Measurements from ENCODE around the gene RCL1. TPM values are rescaled to one million over a fixed set of nuclear protein-coding genes. Genes with fewer than 3 reads are reported as not detected.

RCL1 gene
- total RNA-seq, 2 experiments from 2014 or later: 24.5 to 28.6 TPM

DNA sequence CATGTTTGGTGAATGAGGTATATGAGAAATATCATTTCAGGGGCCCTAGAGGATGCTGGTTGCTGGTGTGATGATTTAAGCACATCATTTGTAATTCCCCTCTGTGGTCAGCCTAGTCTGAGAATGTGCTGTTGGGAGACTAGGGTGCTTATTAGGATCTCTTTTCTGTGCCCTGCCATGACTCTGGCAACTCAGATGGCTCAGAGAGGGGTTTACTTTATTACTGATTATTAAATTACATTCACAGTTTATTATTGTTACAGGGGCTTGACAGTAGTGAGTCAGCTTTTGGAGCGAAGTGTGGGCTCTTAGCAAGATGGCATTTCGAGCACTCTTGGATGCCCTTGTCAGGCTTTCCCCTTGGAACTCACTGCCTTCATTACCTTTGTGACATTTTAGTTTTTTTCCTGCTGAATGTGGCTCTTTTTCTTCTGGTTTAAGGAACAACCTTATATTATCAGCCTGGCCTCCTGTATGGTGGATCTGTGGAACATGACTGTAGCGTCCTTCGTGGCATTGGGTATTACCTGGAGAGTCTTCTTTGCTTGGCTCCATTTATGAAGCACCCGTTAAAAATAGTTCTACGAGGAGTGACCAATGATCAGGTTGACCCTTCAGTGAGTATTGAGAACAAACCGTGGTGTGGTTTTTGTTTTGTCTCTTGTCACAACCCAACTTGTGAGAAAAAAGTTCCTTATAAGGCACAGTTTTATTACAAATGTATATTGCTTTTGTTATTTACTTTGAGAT lies 33.8 kb downstream of the RCL1 start:
- no peak for DNase-seq
- ChIA-PET CTCF (interaction anchor here (1.0 to 1.7 kb wide), 3 partner anchors 46 to 161 kb away, joined by 3 to 4 read pairs (median 3); no protein-coding TSS in a partner anchor), POLR2A (no interaction called here)
- TF ChIP-seq, protein P1, sequence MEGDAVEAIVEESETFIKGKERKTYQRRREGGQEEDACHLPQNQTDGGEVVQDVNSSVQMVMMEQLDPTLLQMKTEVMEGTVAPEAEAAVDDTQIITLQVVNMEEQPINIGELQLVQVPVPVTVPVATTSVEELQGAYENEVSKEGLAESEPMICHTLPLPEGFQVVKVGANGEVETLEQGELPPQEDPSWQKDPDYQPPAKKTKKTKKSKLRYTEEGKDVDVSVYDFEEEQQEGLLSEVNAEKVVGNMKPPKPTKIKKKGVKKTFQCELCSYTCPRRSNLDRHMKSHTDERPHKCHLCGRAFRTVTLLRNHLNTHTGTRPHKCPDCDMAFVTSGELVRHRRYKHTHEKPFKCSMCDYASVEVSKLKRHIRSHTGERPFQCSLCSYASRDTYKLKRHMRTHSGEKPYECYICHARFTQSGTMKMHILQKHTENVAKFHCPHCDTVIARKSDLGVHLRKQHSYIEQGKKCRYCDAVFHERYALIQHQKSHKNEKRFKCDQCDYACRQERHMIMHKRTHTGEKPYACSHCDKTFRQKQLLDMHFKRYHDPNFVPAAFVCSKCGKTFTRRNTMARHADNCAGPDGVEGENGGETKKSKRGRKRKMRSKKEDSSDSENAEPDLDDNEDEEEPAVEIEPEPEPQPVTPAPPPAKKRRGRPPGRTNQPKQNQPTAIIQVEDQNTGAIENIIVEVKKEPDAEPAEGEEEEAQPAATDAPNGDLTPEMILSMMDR (IDR thresholded peaks at IDR 0.05): no peak
- intact Hi-C loops (cut with micrococcal nuclease): no loop called here
- ATAC-seq: peak; percentile 39
- H3K4me3 Mint-ChIP-seq: no peak overlapping the region
- no peaks in the 10 kb centered on the region for H3K27me3 Mint-ChIP-seq
- H3K9me3 Mint-ChIP-seq: no peaks in the 10 kb centered on the region
- H3K36me3 Mint-ChIP-seq (ENCODE audit: low read depth): peaks cover 23% of the 10 kb centered on the region
- H3K27ac Mint-ChIP-seq: no peak overlapping the region
- H3K4me1 Mint-ChIP-seq (ENCODE audit: low read depth): peaks cover 14% of the 10 kb centered on the region

DNA sequence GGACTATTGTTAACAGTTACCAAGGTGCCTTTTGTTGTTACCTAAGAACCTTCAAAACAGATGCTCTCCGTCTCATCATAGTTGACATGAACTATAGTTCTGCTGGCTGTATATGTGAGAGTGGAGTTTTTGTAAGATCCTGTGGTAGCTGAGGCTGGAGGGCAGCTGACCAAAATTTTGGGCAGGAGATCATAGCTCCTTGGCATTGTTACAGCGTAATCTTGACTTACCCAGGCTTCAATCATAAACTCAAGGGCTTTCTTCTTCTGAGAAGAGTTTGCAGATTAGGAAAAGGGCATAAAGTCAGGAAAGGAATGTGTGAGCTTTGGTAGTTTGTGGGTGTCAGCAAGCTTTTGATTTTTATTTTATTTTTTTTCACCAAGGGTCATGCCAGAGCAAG lies 34.5 kb downstream of the RCL1 start:
- no peak overlapping the region for H3K27ac Mint-ChIP-seq

DNA sequence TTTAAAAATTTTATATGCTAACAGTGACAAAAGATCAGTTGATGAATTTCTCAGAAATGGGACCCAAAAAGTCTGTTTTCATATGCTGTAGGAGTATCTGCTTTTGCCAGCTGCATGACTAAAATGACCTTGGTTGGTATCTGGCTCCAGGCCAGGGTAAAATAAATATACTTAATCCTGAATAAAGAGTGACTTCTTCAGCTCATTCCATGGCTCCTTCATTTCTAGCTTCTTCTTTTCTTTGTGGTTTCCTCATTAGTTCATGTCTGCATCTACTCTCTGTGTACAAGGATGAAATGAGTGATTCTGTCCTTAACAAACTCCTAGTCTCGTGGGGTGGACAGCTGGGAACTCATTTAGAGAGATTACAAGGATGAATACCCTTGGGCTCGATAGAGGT lies 36.0 kb downstream of the RCL1 start:
- Mint-ChIP-seq H3K36me3 (ENCODE audit: low read depth) (peaks cover 38% of the 10 kb centered on the region), H3K9me3 (no peaks in the 10 kb centered on the region), H3K4me1 (ENCODE audit: low read depth) (peaks cover 21% of the 10 kb centered on the region), H3K27ac (no peak overlapping the region), H3K27me3 (no peaks in the 10 kb centered on the region), H3K4me3 (no peak overlapping the region)
- TF ChIP-seq, protein P1 (IDR thresholded peaks at IDR 0.05): no peak
- no peak for ATAC-seq
- intact Hi-C loops (cut with micrococcal nuclease): no loop called here
- DNase-seq: no peak
- ChIA-PET POLR2A (no interaction called here), CTCF (interaction anchor here (0.7 to 1.6 kb wide), 3 partner anchors 17 to 160 kb away, joined by 3 to 5 read pairs (median 3); no protein-coding TSS in a partner anchor)

More for the DNA sequence above, 34.5 kb downstream of the RCL1 start:
- H3K27me3 Mint-ChIP-seq: no peaks in the 10 kb centered on the region
- H3K4me3 Mint-ChIP-seq: no peak overlapping the region
- DNase-seq (no peak), ATAC-seq (no peak)
- peaks cover 28% of the 10 kb centered on the region for H3K36me3 Mint-ChIP-seq (ENCODE audit: low read depth)
- peaks cover 13% of the 10 kb centered on the region for H3K4me1 Mint-ChIP-seq (ENCODE audit: low read depth)
- POLR2A ChIA-PET: no interaction called here
- CTCF ChIA-PET: interaction anchor here (1.0 to 1.7 kb wide), 3 partner anchors 12 to 68 kb away, joined by 3 to 4 read pairs (median 4); no protein-coding TSS in a partner anchor
- H3K9me3 Mint-ChIP-seq: no peaks in the 10 kb centered on the region
- intact Hi-C loops (cut with micrococcal nuclease): no loop called here
- TF ChIP-seq, protein P1 (IDR thresholded peaks at IDR 0.05): no peak

- ChIA-PET CTCF (interaction anchor here (0.6 to 1.3 kb wide), 5 partner anchors 10 to 141 kb away, joined by 3 to 5 read pairs (median 3); no protein-coding TSS in a partner anchor), POLR2A (interaction anchor here (0.6 to 0.7 kb wide), 2 partner anchors 11 to 13 kb away, joined by 3 to 4 read pairs; no protein-coding TSS in a partner anchor)
- H3K4me1 Mint-ChIP-seq (ENCODE audit: low read depth): peaks cover 29% of the 10 kb centered on the region
- ATAC-seq: no peak
- no peak overlapping the region for H3K4me3 Mint-ChIP-seq
- TF ChIP-seq, protein P1 (IDR thresholded peaks at IDR 0.05): no peak
- DNase-seq: no peak
- no peaks in the 10 kb centered on the region for H3K9me3 Mint-ChIP-seq
- intact Hi-C loops (cut with micrococcal nuclease): loop anchor here (5.0 kb wide), 2 partner anchors 38 to 157 kb away; partner anchors contain the start of genes JAK2 and RCL1
- no peaks in the 10 kb centered on the region for H3K27me3 Mint-ChIP-seq
- H3K27ac Mint-ChIP-seq: no peak overlapping the region
- peaks cover 41% of the 10 kb centered on the region for H3K36me3 Mint-ChIP-seq (ENCODE audit: low read depth)
Observed at GRCh38 chr9:4829969-4830368, 37.2 kb downstream of the RCL1 start.

- Mint-ChIP-seq H3K9me3 (no peaks in the 10 kb centered on the region), H3K27ac (no peak overlapping the region), H3K27me3 (no peaks in the 10 kb centered on the region), H3K4me1 (ENCODE audit: low read depth) (peaks cover 33% of the 10 kb centered on the region), H3K36me3 (ENCODE audit: low read depth) (peaks cover 43% of the 10 kb centered on the region), H3K4me3 (no peak overlapping the region)
- no peak for ATAC-seq
- ChIA-PET CTCF (interaction anchor here (0.6 to 0.9 kb wide), 2 partner anchors 11 to 67 kb away, joined by 3 read pairs; no protein-coding TSS in a partner anchor), POLR2A (no interaction called here)
- intact Hi-C loops (cut with micrococcal nuclease): loop anchor here (5.0 kb wide), 2 partner anchors 38 to 157 kb away; partner anchors contain the start of genes JAK2 and RCL1
- TF ChIP-seq, protein P1 (IDR thresholded peaks at IDR 0.05): no peak
- no peak for DNase-seq
Observed at GRCh38 chr9:4830699-4831098, 38.0 kb downstream of the RCL1 start.

Measured in activated CD8-positive, alpha-beta T cell treated with anti-CD3 and anti-CD28 coated beads for 36 hours (primary cell).